ENCODE measurements around the gene TMSB15C.

Gene TMSB15C

DNA sequence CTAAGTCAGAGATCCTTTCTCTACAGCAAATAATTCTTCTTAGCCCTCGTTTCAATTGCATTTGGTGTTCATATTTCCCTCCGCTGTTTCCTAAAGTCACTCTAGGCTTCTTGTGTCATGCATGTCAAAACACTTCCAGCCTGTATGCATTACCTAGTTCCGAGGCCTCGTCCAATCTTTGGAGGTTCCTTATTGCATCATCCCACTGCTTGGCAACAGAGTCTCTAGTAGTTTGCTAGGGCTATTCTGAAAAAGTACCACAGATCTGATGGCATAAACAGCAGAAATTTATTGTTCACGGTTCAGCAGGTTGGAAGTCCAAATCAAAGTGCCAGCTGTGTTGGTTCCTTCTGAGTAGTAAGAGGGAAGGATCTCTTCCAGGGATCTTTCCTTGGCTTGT lies 30.4 kb downstream of the TMSB15C start:
- no peak for DNase-seq (ENCODE audit: low read depth in 2 of 2)

GRCh38 chrX:104041003-104041402 lies 35.0 kb downstream of the TMSB15C start:
- no peak for DNase-seq (ENCODE audit: low read depth in 2 of 2)

DNA sequence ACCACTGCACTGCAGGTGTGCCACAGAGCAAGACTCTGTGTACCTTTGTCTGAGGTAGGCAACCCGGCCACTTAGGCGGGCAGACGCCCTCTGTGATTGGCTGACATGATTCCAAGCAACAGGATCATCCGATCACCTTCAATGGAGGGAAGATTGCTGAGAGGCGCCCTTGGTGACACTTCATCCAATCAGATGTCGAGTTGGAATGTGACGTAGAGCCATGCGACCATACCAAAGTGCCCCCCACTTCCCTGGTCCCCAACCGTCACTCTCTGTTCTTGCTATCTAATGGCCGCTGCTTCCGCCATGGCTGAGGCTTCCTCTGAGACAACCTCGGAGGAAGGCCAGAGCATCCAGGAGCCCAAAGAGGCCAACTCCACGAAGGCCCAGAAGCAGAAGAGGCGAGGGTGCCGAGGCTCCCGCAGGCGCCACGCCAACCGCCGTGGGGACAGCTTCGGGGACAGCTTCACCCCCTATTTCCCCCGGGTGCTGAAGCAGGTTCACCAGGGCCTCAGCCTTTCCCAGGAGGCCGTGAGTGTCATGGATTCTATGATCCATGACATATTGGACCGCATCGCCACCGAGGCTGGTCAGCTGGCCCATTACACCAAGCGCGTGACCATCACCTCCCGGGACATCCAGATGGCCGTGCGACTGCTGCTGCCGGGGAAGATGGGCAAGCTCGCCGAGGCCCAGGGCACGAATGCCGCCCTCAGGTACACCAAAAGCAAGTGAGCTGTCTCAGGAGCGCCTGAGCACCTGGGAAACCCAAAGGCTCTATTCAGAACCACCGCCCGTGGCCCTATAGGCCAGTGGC lies 36.1 kb downstream of the TMSB15C start, which contains the start of gene H2BW2:
TSS of gene H2BW2 (plus strand) at position 268 of the 817 bp plus-strand sequence. CDS start at position 307, 39 bp downstream.
- no peak for DNase-seq (ENCODE audit: low read depth in 2 of 2)
